A673 (cell line): ENCODE results near the gene TSC22D2. TPM values are rescaled to one million over a fixed set of nuclear protein-coding genes. Genes with fewer than 3 reads are reported as not detected.

Source experiments
- BruUV-seq: library from RNA; stranded (reverse); fragments of 400-500 nt; replicated peaks from 2 replicates; lab custom pipeline; 2021; lab: Mats Ljungman, UMichigan
- CTCF ChIA-PET: fragments of 300-600 bp; sonication (Branson Sonifier 250); formaldehyde crosslinking; loops from one replicate; lab custom pipeline; 2022; ENCODE audit warnings: antibody characterized with exemption; lab: Charles Lee
- POLR2A ChIA-PET: fragments of 300-600 bp; sonication (Branson Sonifier 250); formaldehyde crosslinking; loops from one replicate; lab custom pipeline; 2022; ENCODE audit warnings: antibody characterized with exemption; ENCODE audit not compliant: low non-redundant PET; lab: Charles Lee
- DNase-seq: peaks from one replicate; pipeline ENCODE4 v3.0.0-alpha.2; 2015; ENCODE audit warnings: low spot score
- H3K27ac ChIP-seq: fragments of 200-600 bp; sonication (generic); 2 replicates; pipeline ENCODE4 v1.5.1; 2016; ENCODE audit warnings: mixed run types, low read depth, mild to moderate bottlenecking, mixed read lengths, antibody characterized with exemption, low read length; ENCODE audit not compliant: poor library complexity, severe bottlenecking
- H3K27me3 ChIP-seq: fragments of 200-600 bp; sonication (generic); replicated peaks from 2 replicates; pipeline ENCODE4 v1.6.1; 2017; ENCODE audit warnings: mixed run types, low read depth, mild to moderate bottlenecking, mixed read lengths, antibody characterized with exemption, low read length; ENCODE audit not compliant: insufficient read depth, poor library complexity
- H3K36me3 ChIP-seq: fragments of 200-600 bp; sonication (generic); 2 replicates; pipeline ENCODE4 v1.6.1; 2016; ENCODE audit warnings: mixed run types, mild to moderate bottlenecking, mixed read lengths, antibody characterized with exemption, low read length; ENCODE audit not compliant: insufficient read depth, poor library complexity, severe bottlenecking
- H3K4me1 ChIP-seq: fragments of 200-600 bp; sonication (generic); 2 replicates; pipeline ENCODE4 v1.6.1; 2017; ENCODE audit warnings: mixed run types, mild to moderate bottlenecking, mixed read lengths, antibody characterized with exemption, low read length; ENCODE audit not compliant: insufficient read depth, poor library complexity, severe bottlenecking
- H3K4me3 ChIP-seq: fragments of 200-600 bp; sonication (generic); 2 replicates; pipeline ENCODE4 v1.5.1; 2016; ENCODE audit warnings: low read depth, mixed run types, mild to moderate bottlenecking, mixed read lengths, low read length; ENCODE audit not compliant: poor library complexity, severe bottlenecking
- H3K9me3 ChIP-seq: fragments of 200-600 bp; sonication (generic); 2 replicates; pipeline ENCODE4 v1.6.1; 2016; ENCODE audit warnings: mixed run types, low read depth, mild to moderate bottlenecking, mixed read lengths, antibody characterized with exemption, low read length; ENCODE audit not compliant: poor library complexity, severe bottlenecking
- EZH2 ChIP-seq: fragments of 200-600 bp; sonication (generic); IDR thresholded peaks from 2 replicates; pipeline ENCODE4 v1.6.1; 2017; ENCODE audit warnings: borderline replicate concordance, low read depth, mild to moderate bottlenecking, mixed read lengths, antibody characterized with exemption, low read length; ENCODE audit not compliant: poor library complexity, severe bottlenecking
- intact Hi-C: fragments of 100-400 bp; cut with micrococcal nuclease; formaldehyde crosslinking; loops from one replicate; pipeline ENCODE4 v1.10.0; 2022; ENCODE audit not compliant: unreplicated experiment
- total RNA-seq: library from RNA; stranded (reverse); gene quantifications from 2 replicates; pipeline ENCODE4 v1.2.3, GENCODE V29; 2021
- TF ChIP-seq, protein P1 (sequence below): fragments of 300-800, 200-600 bp; sonication (generic); conservative IDR thresholded peaks from 2 replicates; pipeline ENCODE4 v1.5.1; 2017; ENCODE audit warnings: low read depth, mild to moderate bottlenecking, antibody characterized with exemption, low read length, moderate library complexity, mixed read lengths

Gene TSC22D2
- total RNA-seq, 1 experiment from 2014 or later, result 28.9 TPM

DNA sequence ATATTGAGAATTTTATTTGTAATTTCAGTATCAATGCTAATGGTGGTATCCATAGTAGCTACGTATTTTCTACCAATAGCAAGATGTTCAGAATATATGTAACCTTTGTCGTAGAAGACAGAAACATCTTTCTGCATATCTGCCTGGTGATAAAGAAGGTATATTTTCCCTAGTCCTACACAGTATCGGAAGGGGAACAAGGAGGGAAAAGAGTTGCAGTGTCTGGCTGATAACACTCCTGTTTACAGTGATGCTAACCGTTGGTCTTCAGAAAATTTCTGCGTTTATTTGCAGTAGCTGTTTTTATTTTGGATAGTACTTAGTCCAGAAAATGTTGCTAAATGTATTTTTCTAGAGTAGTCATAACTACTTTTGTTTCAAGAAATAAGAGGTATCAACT is 25.2 kb downstream of the TSC22D2 start:
- intact Hi-C loops, result no loop called here
- no peaks in the 10 kb centered on the region for H3K27me3 ChIP-seq
- H3K36me3 ChIP-seq, result no peaks in the 10 kb centered on the region
- no peak overlapping the region for H3K4me3 ChIP-seq
- H3K27ac ChIP-seq, result no peak overlapping the region
- TF ChIP-seq, protein P1, sequence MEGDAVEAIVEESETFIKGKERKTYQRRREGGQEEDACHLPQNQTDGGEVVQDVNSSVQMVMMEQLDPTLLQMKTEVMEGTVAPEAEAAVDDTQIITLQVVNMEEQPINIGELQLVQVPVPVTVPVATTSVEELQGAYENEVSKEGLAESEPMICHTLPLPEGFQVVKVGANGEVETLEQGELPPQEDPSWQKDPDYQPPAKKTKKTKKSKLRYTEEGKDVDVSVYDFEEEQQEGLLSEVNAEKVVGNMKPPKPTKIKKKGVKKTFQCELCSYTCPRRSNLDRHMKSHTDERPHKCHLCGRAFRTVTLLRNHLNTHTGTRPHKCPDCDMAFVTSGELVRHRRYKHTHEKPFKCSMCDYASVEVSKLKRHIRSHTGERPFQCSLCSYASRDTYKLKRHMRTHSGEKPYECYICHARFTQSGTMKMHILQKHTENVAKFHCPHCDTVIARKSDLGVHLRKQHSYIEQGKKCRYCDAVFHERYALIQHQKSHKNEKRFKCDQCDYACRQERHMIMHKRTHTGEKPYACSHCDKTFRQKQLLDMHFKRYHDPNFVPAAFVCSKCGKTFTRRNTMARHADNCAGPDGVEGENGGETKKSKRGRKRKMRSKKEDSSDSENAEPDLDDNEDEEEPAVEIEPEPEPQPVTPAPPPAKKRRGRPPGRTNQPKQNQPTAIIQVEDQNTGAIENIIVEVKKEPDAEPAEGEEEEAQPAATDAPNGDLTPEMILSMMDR, result no peak
- no peak for TF ChIP-seq EZH2
- no peaks in the 10 kb centered on the region for H3K9me3 ChIP-seq
- ChIA-PET CTCF (no interaction called here), POLR2A (interaction anchor here (0.6 kb wide), 1 partner anchor 497 kb away, joined by 5 read pairs; no protein-coding TSS in a partner anchor)
- DNase-seq, result no peak
- peaks cover 6% of the 10 kb centered on the region for H3K4me1 ChIP-seq
- no TSS peak for BruUV-seq

DNA sequence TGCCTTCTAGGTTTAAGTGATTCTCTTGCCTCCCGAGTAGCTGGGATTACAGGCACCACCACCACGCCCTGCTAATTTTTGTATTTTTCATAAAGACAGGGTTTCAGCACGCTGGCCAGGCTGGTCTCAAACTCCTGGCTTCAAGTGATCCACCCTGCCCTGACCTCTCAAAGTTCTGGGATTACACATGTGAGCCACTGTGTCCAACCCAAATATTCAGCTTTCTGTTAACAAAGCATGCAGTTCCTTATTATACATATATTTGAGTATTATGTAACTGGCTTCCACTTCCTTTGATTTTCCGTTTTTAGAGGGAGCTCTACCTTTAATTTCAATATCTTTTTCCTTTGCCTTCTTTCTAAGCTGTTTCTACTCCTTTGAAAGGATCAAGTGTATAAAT is 26.1 kb downstream of the TSC22D2 start:
- Histone ChIP-seq H3K4me1 (no peaks in the 10 kb centered on the region), H3K4me3 (no peak overlapping the region), H3K27ac (no peak overlapping the region), H3K36me3 (no peaks in the 10 kb centered on the region), H3K27me3 (no peaks in the 10 kb centered on the region), H3K9me3 (no peaks in the 10 kb centered on the region)
- intact Hi-C loops, result no loop called here
- no TSS peak for BruUV-seq
- CTCF ChIA-PET, result no interaction called here
- TF ChIP-seq EZH2, result no peak
- TF ChIP-seq, protein P1, result no peak
- POLR2A ChIA-PET, result interaction anchor here (0.6 kb wide), 1 partner anchor 496 kb away, joined by 5 read pairs; no protein-coding TSS in a partner anchor
- DNase-seq, result no peak

DNA sequence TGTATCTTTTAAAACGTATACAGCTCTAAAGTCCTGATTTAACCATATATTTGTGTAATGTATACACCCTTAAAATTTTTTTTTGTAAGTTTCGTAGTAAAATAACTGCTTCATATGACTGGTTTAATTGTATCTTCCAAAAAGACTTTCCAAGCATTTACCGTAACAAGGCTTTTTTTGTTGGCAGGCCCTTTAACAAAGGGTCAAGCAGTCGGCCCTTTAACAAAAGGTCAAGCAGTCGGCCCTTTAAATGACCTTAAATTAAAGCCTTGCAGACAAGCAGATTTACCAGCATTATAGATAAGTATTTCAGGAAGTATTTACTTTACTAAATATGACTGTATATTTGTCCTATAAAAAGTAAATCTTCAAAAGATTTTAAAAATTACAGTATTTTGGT is 28.1 kb downstream of the TSC22D2 start:
- Histone ChIP-seq H3K9me3 (no peaks in the 10 kb centered on the region), H3K4me3 (no peak overlapping the region), H3K4me1 (no peaks in the 10 kb centered on the region), H3K27ac (no peak overlapping the region), H3K36me3 (no peaks in the 10 kb centered on the region), H3K27me3 (no peaks in the 10 kb centered on the region)
- intact Hi-C loops, result no loop called here
- TF ChIP-seq, protein P1, result no peak
- no peak for TF ChIP-seq EZH2
- ChIA-PET CTCF (no interaction called here), POLR2A (no interaction called here)
- BruUV-seq, result no TSS peak
- no peak for DNase-seq
